H1 (cell line): ENCODE data around the gene MYL6B. TPM values are rescaled to one million over a fixed set of nuclear protein-coding genes. Genes with fewer than 3 reads are reported as not detected.

ENCODE experiments used
- CREB1 ChIP-seq: IDR thresholded peaks from 2 replicates; pipeline ENCODE4 v1.6.1; 2012; ENCODE audit warnings: inconsistent platforms
- EP300 ChIP-seq, 2 experiments: IDR thresholded peaks; 1 replicate in 1 of 2; 2 replicates in 1 of 2; pipeline ENCODE4 v1.6.1; 2011 to 2012; ENCODE audit warnings: low read depth in 2 of 2, low read length in 2 of 2, mild to moderate bottlenecking in 2 of 2, borderline replicate concordance in 1 of 2, inconsistent platforms in 1 of 2, moderate library complexity in 1 of 2
- KDM1A ChIP-seq: fragments of 200-600, 300-600 bp; sonication (generic); IDR thresholded peaks from 2 replicates; pipeline ENCODE4 v1.7.1; 2016; ENCODE audit warnings: mild to moderate bottlenecking, low read length, borderline replicate concordance
- NRF1 ChIP-seq: IDR thresholded peaks from 2 replicates; pipeline ENCODE4 v1.6.1; 2011; ENCODE audit warnings: mild to moderate bottlenecking, low read depth, low read length, improper control_type of control experiment
- SUZ12 ChIP-seq: fragments of 200-600 bp; sonication (generic); IDR thresholded peaks from 2 replicates; pipeline ENCODE4 v1.6.1; 2012; ENCODE audit warnings: mild to moderate bottlenecking, inconsistent platforms, low read length, moderate library complexity, mixed read lengths
- polyA plus RNA-seq, 7 experiments: library from polyadenylated mRNA; depleted of rRNA in 3 of 7; stranded (reverse) in 5 of 7; unstranded in 2 of 7; fragments of >200 nt in 5 of 7; fragments of 200-250 nt in 2 of 7; gene quantifications; 1 replicate in 5 of 7; 2 replicates in 1 of 7; 4 replicates in 1 of 7; pipeline versions ENCODE4 v1.2.1 to v1.2.3, GENCODE V29; 2011 to 2013; ENCODE audit warnings: missing spikeins in 2 of 7, mixed read lengths in 2 of 7
- total RNA-seq: library from RNA; stranded (reverse); fragmentation: NEBNext Ultra II Directional; extraction: Animal tissue kit (Norgen Biotek cat#: 25700); gene quantifications from 2 replicates; pipeline ENCODE4 v1.2.1, GENCODE V29; 2021
- TF ChIP-seq, protein P1 (sequence below), 3 experiments: IDR thresholded peaks; 1 replicate in 2 of 3; 2 replicates in 1 of 3; pipeline versions ENCODE4 v1.5.1 to v1.6.1; 2011; ENCODE audit warnings: low read length in 3 of 3, mild to moderate bottlenecking in 3 of 3, inconsistent platforms in 2 of 3, low read depth in 1 of 3, moderate library complexity in 1 of 3; ENCODE audit not compliant: insufficient read depth in 1 of 3; ENCODE audit errors: control extremely low read depth in 1 of 3
- TF ChIP-seq, protein P2 (sequence below): fragments of 300-600 bp; sonication (generic); IDR thresholded peaks from 2 replicates; pipeline ENCODE4 v1.7.1; 2012; ENCODE audit warnings: low read length, moderate library complexity, mild to moderate bottlenecking, inconsistent platforms; ENCODE audit not compliant: insufficient replicate concordance

MYL6B gene
- total and polyA plus RNA-seq, 2 of the 8 experiments (the other 6 are each of a cell fraction or from before 2014, with no cell fraction given), result 163 to 202 TPM

DNA sequence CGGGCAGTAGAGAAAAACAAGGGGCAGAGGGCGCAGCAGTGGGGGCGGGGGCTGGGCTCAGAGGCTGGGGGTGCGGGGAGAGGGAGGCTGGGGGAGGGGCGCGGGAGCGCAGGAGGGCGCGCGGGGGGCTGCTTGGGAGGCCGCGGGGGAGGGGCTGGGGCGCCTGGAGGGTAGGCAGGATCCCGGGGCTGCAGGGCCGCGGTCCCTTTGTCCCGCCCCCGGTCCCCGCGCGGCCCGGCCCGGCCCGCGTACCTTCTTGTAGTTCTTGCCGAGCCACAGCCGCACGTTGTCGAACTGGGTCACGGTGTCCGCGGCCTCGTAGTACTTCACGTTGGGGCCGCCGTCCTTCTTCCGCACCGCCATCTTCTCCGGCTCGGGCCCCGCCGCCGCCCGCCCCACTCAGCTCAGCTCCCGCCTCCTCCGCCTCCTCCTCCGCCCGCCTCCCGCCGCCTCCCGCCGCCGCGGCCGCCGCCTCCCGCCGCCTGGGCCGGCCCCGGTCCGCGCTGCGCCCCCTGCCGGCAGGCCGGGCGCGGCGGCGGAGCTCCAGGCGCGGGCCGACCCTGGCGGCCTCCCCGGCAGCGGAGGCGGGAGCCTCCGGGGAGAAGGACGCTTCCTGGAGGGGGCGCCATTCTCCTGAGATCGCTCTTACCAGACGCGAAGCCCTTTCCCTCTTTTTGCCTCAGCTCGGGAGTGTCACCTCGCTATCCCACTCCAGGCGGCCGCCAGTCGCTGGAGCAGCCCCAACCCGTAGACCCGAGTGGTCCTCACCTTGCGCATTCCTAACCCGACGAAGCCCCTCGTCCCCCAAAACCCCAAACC, 36.9 kb downstream of the MYL6B start, which contains the start of gene SMARCC2 (continued):
- TF ChIP-seq, protein P1, sequence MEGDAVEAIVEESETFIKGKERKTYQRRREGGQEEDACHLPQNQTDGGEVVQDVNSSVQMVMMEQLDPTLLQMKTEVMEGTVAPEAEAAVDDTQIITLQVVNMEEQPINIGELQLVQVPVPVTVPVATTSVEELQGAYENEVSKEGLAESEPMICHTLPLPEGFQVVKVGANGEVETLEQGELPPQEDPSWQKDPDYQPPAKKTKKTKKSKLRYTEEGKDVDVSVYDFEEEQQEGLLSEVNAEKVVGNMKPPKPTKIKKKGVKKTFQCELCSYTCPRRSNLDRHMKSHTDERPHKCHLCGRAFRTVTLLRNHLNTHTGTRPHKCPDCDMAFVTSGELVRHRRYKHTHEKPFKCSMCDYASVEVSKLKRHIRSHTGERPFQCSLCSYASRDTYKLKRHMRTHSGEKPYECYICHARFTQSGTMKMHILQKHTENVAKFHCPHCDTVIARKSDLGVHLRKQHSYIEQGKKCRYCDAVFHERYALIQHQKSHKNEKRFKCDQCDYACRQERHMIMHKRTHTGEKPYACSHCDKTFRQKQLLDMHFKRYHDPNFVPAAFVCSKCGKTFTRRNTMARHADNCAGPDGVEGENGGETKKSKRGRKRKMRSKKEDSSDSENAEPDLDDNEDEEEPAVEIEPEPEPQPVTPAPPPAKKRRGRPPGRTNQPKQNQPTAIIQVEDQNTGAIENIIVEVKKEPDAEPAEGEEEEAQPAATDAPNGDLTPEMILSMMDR (IDR thresholded peaks at IDR 0.05; ENCODE audit: control extremely low read depth in 1 of 3, insufficient read depth in 1 of 3, low read depth in 1 of 3, low read length in 3 of 3), result peak; percentile 75 to 96 (median 84)
- TF ChIP-seq KDM1A, result no peak
- TF ChIP-seq SUZ12, result no peak
- TF ChIP-seq NRF1, result no peak
- TF ChIP-seq CREB1, result 0 out of 2 replicates have a peak, but pooled peaks have one; percentile 8
- TF ChIP-seq EP300 (IDR thresholded peaks at IDR 0.05; ENCODE audit: borderline replicate concordance in 1 of 2, low read depth in 2 of 2, low read length in 2 of 2), result peak in 1 of 2 experiments; percentile 26; a peak in 1 of 3 replicates
- TF ChIP-seq, protein P2, sequence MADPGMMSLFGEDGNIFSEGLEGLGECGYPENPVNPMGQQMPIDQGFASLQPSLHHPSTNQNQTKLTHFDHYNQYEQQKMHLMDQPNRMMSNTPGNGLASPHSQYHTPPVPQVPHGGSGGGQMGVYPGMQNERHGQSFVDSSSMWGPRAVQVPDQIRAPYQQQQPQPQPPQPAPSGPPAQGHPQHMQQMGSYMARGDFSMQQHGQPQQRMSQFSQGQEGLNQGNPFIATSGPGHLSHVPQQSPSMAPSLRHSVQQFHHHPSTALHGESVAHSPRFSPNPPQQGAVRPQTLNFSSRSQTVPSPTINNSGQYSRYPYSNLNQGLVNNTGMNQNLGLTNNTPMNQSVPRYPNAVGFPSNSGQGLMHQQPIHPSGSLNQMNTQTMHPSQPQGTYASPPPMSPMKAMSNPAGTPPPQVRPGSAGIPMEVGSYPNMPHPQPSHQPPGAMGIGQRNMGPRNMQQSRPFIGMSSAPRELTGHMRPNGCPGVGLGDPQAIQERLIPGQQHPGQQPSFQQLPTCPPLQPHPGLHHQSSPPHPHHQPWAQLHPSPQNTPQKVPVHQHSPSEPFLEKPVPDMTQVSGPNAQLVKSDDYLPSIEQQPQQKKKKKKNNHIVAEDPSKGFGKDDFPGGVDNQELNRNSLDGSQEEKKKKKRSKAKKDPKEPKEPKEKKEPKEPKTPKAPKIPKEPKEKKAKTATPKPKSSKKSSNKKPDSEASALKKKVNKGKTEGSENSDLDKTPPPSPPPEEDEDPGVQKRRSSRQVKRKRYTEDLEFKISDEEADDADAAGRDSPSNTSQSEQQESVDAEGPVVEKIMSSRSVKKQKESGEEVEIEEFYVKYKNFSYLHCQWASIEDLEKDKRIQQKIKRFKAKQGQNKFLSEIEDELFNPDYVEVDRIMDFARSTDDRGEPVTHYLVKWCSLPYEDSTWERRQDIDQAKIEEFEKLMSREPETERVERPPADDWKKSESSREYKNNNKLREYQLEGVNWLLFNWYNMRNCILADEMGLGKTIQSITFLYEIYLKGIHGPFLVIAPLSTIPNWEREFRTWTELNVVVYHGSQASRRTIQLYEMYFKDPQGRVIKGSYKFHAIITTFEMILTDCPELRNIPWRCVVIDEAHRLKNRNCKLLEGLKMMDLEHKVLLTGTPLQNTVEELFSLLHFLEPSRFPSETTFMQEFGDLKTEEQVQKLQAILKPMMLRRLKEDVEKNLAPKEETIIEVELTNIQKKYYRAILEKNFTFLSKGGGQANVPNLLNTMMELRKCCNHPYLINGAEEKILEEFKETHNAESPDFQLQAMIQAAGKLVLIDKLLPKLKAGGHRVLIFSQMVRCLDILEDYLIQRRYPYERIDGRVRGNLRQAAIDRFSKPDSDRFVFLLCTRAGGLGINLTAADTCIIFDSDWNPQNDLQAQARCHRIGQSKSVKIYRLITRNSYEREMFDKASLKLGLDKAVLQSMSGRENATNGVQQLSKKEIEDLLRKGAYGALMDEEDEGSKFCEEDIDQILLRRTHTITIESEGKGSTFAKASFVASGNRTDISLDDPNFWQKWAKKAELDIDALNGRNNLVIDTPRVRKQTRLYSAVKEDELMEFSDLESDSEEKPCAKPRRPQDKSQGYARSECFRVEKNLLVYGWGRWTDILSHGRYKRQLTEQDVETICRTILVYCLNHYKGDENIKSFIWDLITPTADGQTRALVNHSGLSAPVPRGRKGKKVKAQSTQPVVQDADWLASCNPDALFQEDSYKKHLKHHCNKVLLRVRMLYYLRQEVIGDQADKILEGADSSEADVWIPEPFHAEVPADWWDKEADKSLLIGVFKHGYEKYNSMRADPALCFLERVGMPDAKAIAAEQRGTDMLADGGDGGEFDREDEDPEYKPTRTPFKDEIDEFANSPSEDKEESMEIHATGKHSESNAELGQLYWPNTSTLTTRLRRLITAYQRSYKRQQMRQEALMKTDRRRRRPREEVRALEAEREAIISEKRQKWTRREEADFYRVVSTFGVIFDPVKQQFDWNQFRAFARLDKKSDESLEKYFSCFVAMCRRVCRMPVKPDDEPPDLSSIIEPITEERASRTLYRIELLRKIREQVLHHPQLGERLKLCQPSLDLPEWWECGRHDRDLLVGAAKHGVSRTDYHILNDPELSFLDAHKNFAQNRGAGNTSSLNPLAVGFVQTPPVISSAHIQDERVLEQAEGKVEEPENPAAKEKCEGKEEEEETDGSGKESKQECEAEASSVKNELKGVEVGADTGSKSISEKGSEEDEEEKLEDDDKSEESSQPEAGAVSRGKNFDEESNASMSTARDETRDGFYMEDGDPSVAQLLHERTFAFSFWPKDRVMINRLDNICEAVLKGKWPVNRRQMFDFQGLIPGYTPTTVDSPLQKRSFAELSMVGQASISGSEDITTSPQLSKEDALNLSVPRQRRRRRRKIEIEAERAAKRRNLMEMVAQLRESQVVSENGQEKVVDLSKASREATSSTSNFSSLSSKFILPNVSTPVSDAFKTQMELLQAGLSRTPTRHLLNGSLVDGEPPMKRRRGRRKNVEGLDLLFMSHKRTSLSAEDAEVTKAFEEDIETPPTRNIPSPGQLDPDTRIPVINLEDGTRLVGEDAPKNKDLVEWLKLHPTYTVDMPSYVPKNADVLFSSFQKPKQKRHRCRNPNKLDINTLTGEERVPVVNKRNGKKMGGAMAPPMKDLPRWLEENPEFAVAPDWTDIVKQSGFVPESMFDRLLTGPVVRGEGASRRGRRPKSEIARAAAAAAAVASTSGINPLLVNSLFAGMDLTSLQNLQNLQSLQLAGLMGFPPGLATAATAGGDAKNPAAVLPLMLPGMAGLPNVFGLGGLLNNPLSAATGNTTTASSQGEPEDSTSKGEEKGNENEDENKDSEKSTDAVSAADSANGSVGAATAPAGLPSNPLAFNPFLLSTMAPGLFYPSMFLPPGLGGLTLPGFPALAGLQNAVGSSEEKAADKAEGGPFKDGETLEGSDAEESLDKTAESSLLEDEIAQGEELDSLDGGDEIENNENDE, result no peak
